GM12878 (cell line): ENCODE data around the gene GRIN2C. TPM values are rescaled to one million over a fixed set of nuclear protein-coding genes. Genes with fewer than 3 reads are reported as not detected.

Experiments used
- ATAC-seq: fragments of 200-7000 bp; cut with Tn5 transposase; 3 replicates; pipeline ENCODE4 v1.9.1; 2020; ENCODE audit warnings: mild to moderate bottlenecking, moderate library complexity
- BruUV-seq: library from RNA; stranded (reverse); fragments of 400-500 nt; replicated peaks from 2 replicates; lab custom pipeline; 2021; lab: Mats Ljungman, UMichigan
- CTCF ChIA-PET: fragments of 300-600 bp; sonication (Branson Sonifier 250); formaldehyde crosslinking; extraction: SDS; loops from one replicate; lab custom pipeline; 2021; ENCODE audit warnings: inconsistent platforms; lab: Yijun Ruan, JAX
- POLR2A ChIA-PET: fragments of 350-600 bp; formaldehyde crosslinking; extraction: SDS; loops from one replicate; lab custom pipeline; 2021; ENCODE audit warnings: inconsistent platforms; lab: Charles Lee
- RAD21 ChIA-PET: fragments of 300-600 bp; sonication (Branson Sonifier 250); formaldehyde crosslinking; loops from one replicate; lab custom pipeline; 2023; ENCODE audit warnings: antibody characterized with exemption; ENCODE audit not compliant: unreplicated experiment; lab: Charles Lee
- SMC1A ChIA-PET: fragments of 300-600 bp; sonication (Branson Sonifier 250); formaldehyde crosslinking; loops from one replicate; lab custom pipeline; 2023; ENCODE audit not compliant: unreplicated experiment, uncharacterized antibody; lab: Charles Lee
- DNase-seq: peaks from one replicate; pipeline ENCODE4 v3.0.0-alpha.2; 2011; ENCODE audit warnings: low read depth, low spot score
- FAIRE-seq: peaks from 3 replicates; lab custom pipeline; 2011; peaks lifted over from hg19 to GRCh38; lab: Jason Lieb, UNC
- H2AFZ ChIP-seq: 2 replicates; pipeline ENCODE4 v1.6.0; 2011; ENCODE audit warnings: low read depth, low read length, control low read depth; ENCODE audit not compliant: control insufficient read depth
- H3K27ac ChIP-seq: 2 replicates; pipeline ENCODE4 v1.5.1; 2011; ENCODE audit warnings: control low read depth; ENCODE audit not compliant: control insufficient read depth, insufficient read depth
- H3K27me3 ChIP-seq, 2 experiments: replicated peaks in 1 of 2; 2 replicates each; pipeline versions ENCODE4 v1.6.0 to v1.6.1; 2011; ENCODE audit warnings: low read length in 1 of 2; ENCODE audit not compliant: control insufficient read depth in 2 of 2, insufficient read depth in 2 of 2
- H3K36me3 ChIP-seq, 2 experiments: 2 replicates each; pipeline ENCODE4 v1.5.1; 2011; ENCODE audit warnings: low read length in 1 of 2; ENCODE audit not compliant: control insufficient read depth in 2 of 2, insufficient read depth in 2 of 2
- H3K4me1 ChIP-seq: 2 replicates; pipeline ENCODE4 v1.6.1; 2011; ENCODE audit warnings: mild to moderate bottlenecking, low read length, moderate library complexity, mixed read lengths; ENCODE audit not compliant: control insufficient read depth, insufficient read depth
- H3K4me2 ChIP-seq: 2 replicates; pipeline ENCODE4 v1.6.0; 2011; ENCODE audit warnings: control low read depth; ENCODE audit not compliant: control insufficient read depth, insufficient read depth
- H3K4me3 ChIP-seq: fragments of 200-600 bp; sonication (generic); 2 replicates; pipeline ENCODE4 v1.5.1; 2016
- H3K79me2 ChIP-seq: 2 replicates; pipeline ENCODE4 v1.6.0; 2011; ENCODE audit warnings: low read length; ENCODE audit not compliant: control insufficient read depth, insufficient read depth
- H3K9ac ChIP-seq: 2 replicates; pipeline ENCODE4 v1.8.0; 2011; ENCODE audit warnings: low read length, control low read depth, mixed read lengths; ENCODE audit not compliant: control insufficient read depth, insufficient read depth
- H3K9me3 ChIP-seq: replicated peaks from 3 replicates; pipeline ENCODE4 v1.5.1; 2011; ENCODE audit warnings: mild to moderate bottlenecking, low read length; ENCODE audit not compliant: control insufficient read depth, insufficient read depth
- H4K20me1 ChIP-seq: 2 replicates; pipeline ENCODE4 v1.6.0; 2011; ENCODE audit not compliant: control insufficient read depth, insufficient read depth
- CREM ChIP-seq: IDR thresholded peaks from 2 replicates; pipeline ENCODE4 v1.6.1; 2014; ENCODE audit warnings: antibody characterized with exemption, low read depth
- EED ChIP-seq: sonication (generic); IDR thresholded peaks from 2 replicates; pipeline ENCODE4 v1.6.1; 2016; ENCODE audit warnings: antibody characterized with exemption, low read depth
- FOS ChIP-seq: IDR thresholded peaks from 3 replicates; pipeline ENCODE4 v1.6.1; 2011; ENCODE audit warnings: borderline replicate concordance; ENCODE audit not compliant: insufficient read length; ENCODE audit errors: extremely low read depth
- KLF5 ChIP-seq: fragments of 450-650 bp; IDR thresholded peaks from 2 replicates; pipeline ENCODE4 v1.6.1; 2014; ENCODE audit warnings: mild to moderate bottlenecking; ENCODE audit not compliant: partially characterized antibody
- MTA2 ChIP-seq: fragments of 450-650 bp; IDR thresholded peaks from 2 replicates; pipeline ENCODE4 v1.6.1; 2016; ENCODE audit warnings: low read depth, mild to moderate bottlenecking, moderate library complexity
- POLR2A ChIP-seq: IDR thresholded peaks from 2 replicates; pipeline ENCODE4 v1.6.1; 2011; ENCODE audit warnings: low read depth, mild to moderate bottlenecking, low read length
- RELA ChIP-seq: fragments of 450-650 bp; IDR thresholded peaks from 2 replicates; pipeline ENCODE4 v1.8.0; 2014; ENCODE audit warnings: borderline replicate concordance; ENCODE audit not compliant: partially characterized antibody
- SUPT20H ChIP-seq: IDR thresholded peaks from 2 replicates; pipeline ENCODE4 v1.6.1; 2011; ENCODE audit warnings: low read depth, mild to moderate bottlenecking, low read length, moderate library complexity, borderline replicate concordance; ENCODE audit not compliant: control insufficient read depth
- YBX1 ChIP-seq: fragments of 450-650 bp; IDR thresholded peaks from 2 replicates; pipeline ENCODE4 v1.6.1; 2016; ENCODE audit warnings: antibody characterized with exemption
- ZSCAN29 ChIP-seq: fragments of 450-650 bp; IDR thresholded peaks from 2 replicates; pipeline ENCODE4 v1.6.1; 2017; ENCODE audit warnings: mild to moderate bottlenecking, moderate library complexity
- WGBS: methylation state at CpG from one replicate; pipeline ENCODE4 v1.1.6; 2016; ENCODE audit warnings: low lambda C conversion rate; ENCODE audit not compliant: insufficient replicate concordance, insufficient coverage; ENCODE audit errors: missing lambda C conversion rate; 5-methylcytosine and 5-hydroxymethylcytosine counted together
- in situ Hi-C: fragments of 300-500 bp; cut with MboI; formaldehyde crosslinking; loops from 9 replicates; pipeline ENCODE4 v1.14.3; 2018; ENCODE audit warnings: mixed read lengths
- intact Hi-C: fragments of 100-400 bp; cut with micrococcal nuclease; formaldehyde crosslinking; loops from one replicate; pipeline ENCODE4 v1.14.2; 2022; ENCODE audit not compliant: unreplicated experiment
- polyA plus RNA-seq, 11 experiments: library from polyadenylated mRNA; depleted of rRNA in 4 of 11; unstranded in 6 of 11; stranded (reverse) in 5 of 11; fragments of >200 nt; fragmentation: Nextera tagmentation in 4 of 11; fragmentation: Illumina TruSeq in 1 of 11; extraction: Ambion mirVana in 4 of 11; extraction: Trizol in 1 of 11; gene quantifications; 1 replicate in 1 of 11; 2 replicates in 10 of 11; pipeline versions ENCODE4 v1.2.1 to v1.2.3, GENCODE V29; 2011 to 2016; ENCODE audit warnings: inconsistent platforms in 2 of 11, missing spikeins in 2 of 11, low read depth in 1 of 11
- total RNA-seq, 4 experiments: library from RNA; depleted of rRNA in 3 of 4; stranded (reverse); fragments of >200 nt in 3 of 4; fragmentation: Illumina TruSeq in 1 of 4; extraction: Trizol in 1 of 4; gene quantifications; 2 replicates each; pipeline versions ENCODE4 v1.2.1 to v1.2.3, GENCODE V29; 2013 to 2021
- TF ChIP-seq, protein P1 (sequence below): fragments of 450-650 bp; formaldehyde crosslinking; IDR thresholded peaks from 2 replicates; pipeline ENCODE4 v1.4.0; 2022; ENCODE audit warnings: mild to moderate bottlenecking, moderate library complexity
- TF ChIP-seq, protein P2 (sequence below): fragments of 450-650 bp; IDR thresholded peaks from 2 replicates; pipeline ENCODE4 v1.6.1; 2014; ENCODE audit warnings: mild to moderate bottlenecking

GRIN2C gene
- total and polyA plus RNA-seq, 10 of the 15 experiments (the other 5 are each of a cell fraction or from before 2014, with no cell fraction given), result 0.01 to 0.20 (median 0.11) TPM; not detected in 2

DNA sequence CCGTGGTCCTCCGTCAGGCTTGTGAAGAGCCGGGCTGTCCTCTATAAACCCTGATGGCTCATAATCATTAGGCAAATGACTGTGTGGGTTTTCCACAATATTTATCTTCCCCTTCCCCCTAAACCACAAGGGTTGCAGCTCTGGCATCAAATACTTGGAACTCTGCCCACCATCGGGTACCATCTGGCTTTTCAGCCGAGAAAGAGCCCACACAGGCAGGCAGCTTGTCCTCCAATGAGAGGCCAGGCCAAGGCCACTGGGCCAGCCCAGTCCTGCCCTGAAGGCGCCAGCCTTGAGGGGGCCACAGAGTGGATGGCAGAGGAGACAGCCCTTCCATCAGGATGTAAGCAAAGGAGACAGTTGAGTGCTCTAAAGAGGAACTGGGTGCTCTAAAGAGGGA, 51.8 kb downstream of the GRIN2C start:
- no peaks in the 10 kb centered on the region for H4K20me1 ChIP-seq
- no peak overlapping the region for H3K4me3 ChIP-seq
- ATAC-seq, result no peak
- TF ChIP-seq, protein P1, sequence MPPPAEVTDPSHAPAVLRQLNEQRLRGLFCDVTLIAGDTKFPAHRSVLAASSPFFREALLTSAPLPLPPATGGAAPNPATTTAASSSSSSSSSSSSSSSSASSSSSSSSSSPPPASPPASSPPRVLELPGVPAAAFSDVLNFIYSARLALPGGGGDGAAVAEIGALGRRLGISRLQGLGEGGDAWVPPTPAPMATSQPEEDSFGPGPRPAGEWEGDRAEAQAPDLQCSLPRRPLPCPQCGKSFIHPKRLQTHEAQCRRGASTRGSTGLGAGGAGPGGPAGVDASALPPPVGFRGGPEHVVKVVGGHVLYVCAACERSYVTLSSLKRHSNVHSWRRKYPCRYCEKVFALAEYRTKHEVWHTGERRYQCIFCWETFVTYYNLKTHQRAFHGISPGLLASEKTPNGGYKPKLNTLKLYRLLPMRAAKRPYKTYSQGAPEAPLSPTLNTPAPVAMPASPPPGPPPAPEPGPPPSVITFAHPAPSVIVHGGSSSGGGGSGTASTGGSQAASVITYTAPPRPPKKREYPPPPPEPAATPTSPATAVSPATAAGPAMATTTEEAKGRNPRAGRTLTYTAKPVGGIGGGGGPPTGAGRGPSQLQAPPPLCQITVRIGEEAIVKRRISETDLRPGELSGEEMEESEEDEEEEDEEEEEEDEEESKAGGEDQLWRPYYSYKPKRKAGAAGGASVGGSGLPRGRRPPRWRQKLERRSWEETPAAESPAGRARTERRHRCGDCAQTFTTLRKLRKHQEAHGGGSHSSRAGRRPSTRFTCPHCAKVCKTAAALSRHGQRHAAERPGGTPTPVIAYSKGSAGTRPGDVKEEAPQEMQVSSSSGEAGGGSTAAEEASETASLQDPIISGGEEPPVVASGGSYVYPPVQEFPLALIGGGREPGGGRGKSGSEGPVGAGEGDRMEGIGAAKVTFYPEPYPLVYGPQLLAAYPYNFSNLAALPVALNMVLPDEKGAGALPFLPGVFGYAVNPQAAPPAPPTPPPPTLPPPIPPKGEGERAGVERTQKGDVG (CRISPR knock-in tag), result no peak
- no peak for TF ChIP-seq MTA2
- no peak for TF ChIP-seq CREM
- no peak for TF ChIP-seq YBX1
- TF ChIP-seq ZSCAN29, result no peak
- TF ChIP-seq EED, result no peak
- TF ChIP-seq, protein P2, sequence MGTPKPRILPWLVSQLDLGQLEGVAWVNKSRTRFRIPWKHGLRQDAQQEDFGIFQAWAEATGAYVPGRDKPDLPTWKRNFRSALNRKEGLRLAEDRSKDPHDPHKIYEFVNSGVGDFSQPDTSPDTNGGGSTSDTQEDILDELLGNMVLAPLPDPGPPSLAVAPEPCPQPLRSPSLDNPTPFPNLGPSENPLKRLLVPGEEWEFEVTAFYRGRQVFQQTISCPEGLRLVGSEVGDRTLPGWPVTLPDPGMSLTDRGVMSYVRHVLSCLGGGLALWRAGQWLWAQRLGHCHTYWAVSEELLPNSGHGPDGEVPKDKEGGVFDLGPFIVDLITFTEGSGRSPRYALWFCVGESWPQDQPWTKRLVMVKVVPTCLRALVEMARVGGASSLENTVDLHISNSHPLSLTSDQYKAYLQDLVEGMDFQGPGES, result no peak
- TF ChIP-seq KLF5, result no peak
- no peak for TF ChIP-seq POLR2A
- no peak for TF ChIP-seq SUPT20H
- no peak for TF ChIP-seq RELA
- no peak for TF ChIP-seq FOS
- in situ Hi-C loops, result no loop called here
- H3K36me3 ChIP-seq, result no peaks in the 10 kb centered on the region; a peak in 2 of 4 replicates
- DNase-seq, result no peak
- CTCF ChIA-PET, result interaction anchor here (0.8 to 1.2 kb wide), 3 partner anchors 16 to 57 kb away, joined by 3 to 4 read pairs (median 3); no protein-coding TSS in a partner anchor
- H3K9ac ChIP-seq, result no peak overlapping the region
- no peak for FAIRE-seq
- H3K4me2 ChIP-seq, result no peak overlapping the region
- H3K79me2 ChIP-seq, result no peaks in the 10 kb centered on the region
- no peaks in the 10 kb centered on the region for H3K27me3 ChIP-seq
- H3K9me3 ChIP-seq, result no peaks in the 10 kb centered on the region
- 61% methylated on average over 6 of the region's 6 CpGs for WGBS
- no TSS peak for BruUV-seq
- no peak overlapping the region for H3K27ac ChIP-seq
- no peak overlapping the region for H2AFZ ChIP-seq
- SMC1A ChIA-PET, result interaction anchor here (1.1 kb wide), 1 partner anchor 1120 kb away, joined by 3 read pairs; no protein-coding TSS in a partner anchor
- intact Hi-C loops, result no loop called here
- no peaks in the 10 kb centered on the region for H3K4me1 ChIP-seq
- POLR2A ChIA-PET, result no interaction called here
- RAD21 ChIA-PET, result no interaction called here
